KMS-11 (cell line): Measurements from ENCODE around the gene RANBP3.

Experiments used
- H2AFZ ChIP-seq: fragments of 200-600 bp; sonication (generic); 2 replicates; pipeline ENCODE4 v1.6.1; 2016; ENCODE audit warnings: antibody characterized with exemption, mixed run types, low read depth
- H3K27ac ChIP-seq: fragments of 200-600 bp; sonication (generic); 2 replicates; pipeline ENCODE4 v1.6.1; 2016; ENCODE audit warnings: mild to moderate bottlenecking, mixed run types
- H3K27me3 ChIP-seq: fragments of 200-600 bp; sonication (generic); 2 replicates; pipeline ENCODE4 v1.6.1; 2017; ENCODE audit warnings: mild to moderate bottlenecking, low read depth, mixed run types, moderate library complexity; ENCODE audit not compliant: insufficient read depth
- H3K36me3 ChIP-seq: fragments of 200-600 bp; sonication (generic); 2 replicates; pipeline ENCODE4 v1.6.1; 2017; ENCODE audit warnings: mild to moderate bottlenecking, mixed run types; ENCODE audit not compliant: insufficient read depth
- H3K4me1 ChIP-seq: fragments of 200-600 bp; sonication (generic); 2 replicates; pipeline ENCODE4 v1.6.1; 2016; ENCODE audit warnings: mild to moderate bottlenecking, low read depth, mixed run types; ENCODE audit not compliant: poor library complexity, severe bottlenecking
- H3K4me2 ChIP-seq: fragments of 200-600 bp; sonication (generic); 2 replicates; pipeline ENCODE4 v1.7.0; 2016; ENCODE audit warnings: mild to moderate bottlenecking, mixed run types
- H3K4me3 ChIP-seq: fragments of 200-600 bp; sonication (generic); IDR thresholded peaks from 2 replicates; pipeline ENCODE4 v1.6.1; 2017; ENCODE audit warnings: low read depth, low read length, mixed read lengths; ENCODE audit not compliant: insufficient read depth
- H3K79me2 ChIP-seq: fragments of 200-600 bp; sonication (generic); 2 replicates; pipeline ENCODE4 v1.6.1; 2016; ENCODE audit warnings: low read depth, mixed run types; ENCODE audit not compliant: insufficient read depth
- H3K9ac ChIP-seq: fragments of 200-600 bp; sonication (generic); 2 replicates; pipeline ENCODE4 v1.6.1; 2016; ENCODE audit warnings: mild to moderate bottlenecking, mixed run types
- H4K20me1 ChIP-seq: fragments of 200-600 bp; sonication (generic); 2 replicates; pipeline ENCODE4 v1.6.1; 2016; ENCODE audit warnings: mild to moderate bottlenecking, mixed run types; ENCODE audit not compliant: insufficient read depth
- CTCF ChIP-seq: fragments of 200-600 bp; sonication (generic); conservative IDR thresholded peaks from 2 replicates; pipeline ENCODE4 v1.6.1; 2017; ENCODE audit warnings: low read depth, mild to moderate bottlenecking, antibody characterized with exemption, low read length, moderate library complexity, mixed read lengths

RANBP3 gene

GRCh38 chr19:5911366-5911765 is 66.6 kb downstream of the RANBP3 start:
- Histone ChIP-seq H3K4me2 (no peak overlapping the region), H2AFZ (no peak overlapping the region), H3K4me1 (no peaks in the 10 kb centered on the region), H3K36me3 (no peaks in the 10 kb centered on the region), H3K9ac (no peak overlapping the region), H3K27ac (no peak overlapping the region), H3K79me2 (no peaks in the 10 kb centered on the region), H3K27me3 (no peaks in the 10 kb centered on the region), H4K20me1 (no peaks in the 10 kb centered on the region), H3K4me3 (no peak overlapping the region)
- TF ChIP-seq CTCF = no peak

GRCh38 chr19:5910638-5910907 is 67.4 kb downstream of the RANBP3 start:
- no peak overlapping the region for H3K4me3 ChIP-seq
- no peak for TF ChIP-seq CTCF
- H3K27me3 ChIP-seq = no peaks in the 10 kb centered on the region
- H3K79me2 ChIP-seq = no peaks in the 10 kb centered on the region
- H3K36me3 ChIP-seq = no peaks in the 10 kb centered on the region
- H2AFZ ChIP-seq = no peak overlapping the region
- no peaks in the 10 kb centered on the region for H4K20me1 ChIP-seq
- H3K4me2 ChIP-seq = no peak overlapping the region
- no peak overlapping the region for H3K9ac ChIP-seq
- H3K4me1 ChIP-seq = peaks cover under 1% of the 10 kb centered on the region
- no peak overlapping the region for H3K27ac ChIP-seq

GRCh38 chr19:5908773-5909442 is 69.0 kb downstream of the RANBP3 start:
- H3K27me3 ChIP-seq = no peaks in the 10 kb centered on the region
- H3K36me3 ChIP-seq = no peaks in the 10 kb centered on the region
- H3K4me1 ChIP-seq = peaks cover 5% of the 10 kb centered on the region
- TF ChIP-seq CTCF = no peak
- H3K4me3 ChIP-seq = no peak overlapping the region
- H3K4me2 ChIP-seq = no peak overlapping the region
- H2AFZ ChIP-seq = no peak overlapping the region
- no peak overlapping the region for H3K9ac ChIP-seq
- H3K27ac ChIP-seq = no peak overlapping the region
- H4K20me1 ChIP-seq = no peaks in the 10 kb centered on the region
- H3K79me2 ChIP-seq = no peaks in the 10 kb centered on the region

- no peak for TF ChIP-seq CTCF
- Histone ChIP-seq H3K4me3 (no peak overlapping the region), H3K4me1 (peaks cover 9% of the 10 kb centered on the region), H3K9ac (no peak overlapping the region), H3K27me3 (no peaks in the 10 kb centered on the region), H4K20me1 (no peaks in the 10 kb centered on the region), H2AFZ (no peak overlapping the region), H3K27ac (no peak overlapping the region), H3K4me2 (no peak overlapping the region), H3K79me2 (peaks cover 13% of the 10 kb centered on the region), H3K36me3 (no peaks in the 10 kb centered on the region)
Measured at GRCh38 chr19:5907241-5907640, 70.7 kb downstream of the RANBP3 start.
